ENCODE results near the gene LCAT. TPM values are rescaled to one million over a fixed set of nuclear protein-coding genes. Genes with fewer than 3 reads are reported as not detected.

LCAT gene
- total RNA-seq, 6 experiments from 2014 or later = 29.4 to 207 (median 137) TPM

DNA sequence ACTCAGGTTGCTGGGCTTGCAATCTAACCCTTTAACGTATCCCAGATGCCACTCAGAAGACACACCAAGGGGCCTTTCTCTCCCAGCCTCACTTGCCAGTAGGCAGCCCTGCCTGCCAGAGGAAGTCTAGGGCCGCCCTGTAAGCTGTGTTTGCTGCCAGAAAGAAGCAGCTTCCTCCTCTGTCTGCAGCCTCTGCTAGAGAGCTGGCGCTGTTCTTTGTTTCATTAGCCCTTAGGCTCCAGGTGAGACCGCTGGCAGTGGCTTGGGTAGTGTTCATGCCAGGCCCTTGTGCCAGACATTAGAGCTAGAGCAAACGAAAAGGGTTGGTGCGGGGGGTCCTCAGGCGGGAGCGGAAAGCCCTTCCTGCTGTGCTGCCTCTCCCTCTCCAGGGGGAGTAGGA is 21.2 kb downstream of the LCAT start:
- H3K36me3 ChIP-seq = peaks cover 0 to 3% (median 0%) of the 10 kb centered on the region in 4 donors
- intact Hi-C loops (cut with DNase I) = loop anchor here in 1 of 2 donors (10.0 kb wide), 1 partner anchor 98 kb away; no protein-coding TSS in a partner anchor
- ATAC-seq = no peak
- no peaks in the 10 kb centered on the region for H3K27me3 ChIP-seq
- no peaks in the 10 kb centered on the region for H3K9me3 ChIP-seq
- no peak overlapping the region for H3K27ac ChIP-seq
- no peaks in the 10 kb centered on the region for H3K4me1 ChIP-seq
- no peak for TF ChIP-seq POLR2A (IDR thresholded peaks at IDR 0.05)
- TF ChIP-seq, protein P1, sequence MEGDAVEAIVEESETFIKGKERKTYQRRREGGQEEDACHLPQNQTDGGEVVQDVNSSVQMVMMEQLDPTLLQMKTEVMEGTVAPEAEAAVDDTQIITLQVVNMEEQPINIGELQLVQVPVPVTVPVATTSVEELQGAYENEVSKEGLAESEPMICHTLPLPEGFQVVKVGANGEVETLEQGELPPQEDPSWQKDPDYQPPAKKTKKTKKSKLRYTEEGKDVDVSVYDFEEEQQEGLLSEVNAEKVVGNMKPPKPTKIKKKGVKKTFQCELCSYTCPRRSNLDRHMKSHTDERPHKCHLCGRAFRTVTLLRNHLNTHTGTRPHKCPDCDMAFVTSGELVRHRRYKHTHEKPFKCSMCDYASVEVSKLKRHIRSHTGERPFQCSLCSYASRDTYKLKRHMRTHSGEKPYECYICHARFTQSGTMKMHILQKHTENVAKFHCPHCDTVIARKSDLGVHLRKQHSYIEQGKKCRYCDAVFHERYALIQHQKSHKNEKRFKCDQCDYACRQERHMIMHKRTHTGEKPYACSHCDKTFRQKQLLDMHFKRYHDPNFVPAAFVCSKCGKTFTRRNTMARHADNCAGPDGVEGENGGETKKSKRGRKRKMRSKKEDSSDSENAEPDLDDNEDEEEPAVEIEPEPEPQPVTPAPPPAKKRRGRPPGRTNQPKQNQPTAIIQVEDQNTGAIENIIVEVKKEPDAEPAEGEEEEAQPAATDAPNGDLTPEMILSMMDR (IDR thresholded peaks at IDR 0.05) = no peak
- DNase-seq = no peak
- WGBS (ENCODE audit: insufficient coverage, low coverage, low lambda C conversion rate, missing lambda C conversion rate) = 76% methylated on average over 8 of the region's 8 CpGs
- H3K4me3 ChIP-seq = no peak overlapping the region

DNA sequence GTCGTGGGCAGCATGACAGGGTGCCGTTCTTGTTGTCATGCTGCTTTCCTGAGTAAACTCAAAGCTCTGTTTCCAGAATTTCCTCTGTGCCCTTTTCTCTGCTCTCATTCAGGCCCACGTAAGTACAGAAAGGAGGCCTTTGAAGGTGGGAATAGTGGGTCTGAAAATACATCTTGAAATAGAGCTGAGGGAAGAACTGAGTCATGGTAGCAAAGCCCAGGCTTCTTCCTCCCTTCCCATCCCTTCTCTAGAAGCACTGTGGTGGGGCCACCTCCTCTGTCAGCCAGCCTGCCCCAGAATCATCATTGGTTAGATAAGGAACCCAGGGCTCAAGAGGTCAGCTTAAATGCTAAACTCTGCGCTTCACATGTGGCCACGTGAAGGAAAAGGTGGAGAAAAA is 21.7 kb downstream of the LCAT start:
- ATAC-seq = no peak
- intact Hi-C loops (cut with DNase I) = loop anchor here in 1 of 2 donors (10.0 kb wide), 1 partner anchor 97 kb away; no protein-coding TSS in a partner anchor
- no peak for DNase-seq
- no peaks in the 10 kb centered on the region for H3K27me3 ChIP-seq
- H3K4me3 ChIP-seq = no peak overlapping the region
- WGBS (ENCODE audit: insufficient coverage, low coverage, low lambda C conversion rate, missing lambda C conversion rate) = 79% methylated on average over 5 of the region's 5 CpGs
- no peak overlapping the region for H3K27ac ChIP-seq
- H3K4me1 ChIP-seq = no peaks in the 10 kb centered on the region
- TF ChIP-seq, protein P1 (IDR thresholded peaks at IDR 0.05) = no peak
- no peak for TF ChIP-seq POLR2A (IDR thresholded peaks at IDR 0.05)
- H3K9me3 ChIP-seq = no peaks in the 10 kb centered on the region
- no peaks in the 10 kb centered on the region for H3K36me3 ChIP-seq

DNA sequence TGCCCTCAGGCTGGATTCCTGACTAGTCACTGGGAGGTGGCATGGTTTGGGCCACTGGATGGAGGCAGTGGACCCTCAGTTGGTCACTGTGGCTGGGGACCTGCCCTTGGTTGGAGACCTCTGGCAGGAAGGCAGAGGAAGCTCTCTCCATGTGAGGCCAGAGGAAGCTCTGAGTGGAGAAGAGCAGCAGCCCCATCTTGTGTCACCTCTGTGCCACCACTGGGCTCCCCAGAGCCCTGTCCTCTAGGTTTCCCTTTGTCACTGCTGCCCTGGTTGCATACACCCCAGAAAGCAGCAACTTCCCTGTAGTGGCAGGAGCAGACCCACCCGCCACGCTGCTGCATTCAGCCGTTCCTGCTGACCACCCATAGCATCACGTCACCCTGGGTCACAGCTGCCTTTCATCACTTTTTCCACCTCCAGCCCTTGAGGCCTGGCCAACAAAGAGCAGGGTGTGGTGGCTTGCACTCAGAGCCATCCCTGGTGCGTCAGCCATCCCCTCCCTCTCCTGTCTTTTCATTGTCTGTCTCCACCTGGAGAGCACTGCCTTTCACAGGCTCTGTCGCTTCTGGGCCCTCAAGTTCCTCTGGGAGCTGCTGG is 24.2 kb downstream of the LCAT start:
- H3K4me1 ChIP-seq = peaks cover 0 to 21% (median 10%) of the 10 kb centered on the region in 4 donors
- TF ChIP-seq, protein P1 (IDR thresholded peaks at IDR 0.05) = peak in 1 of 4 donors; percentile 8
- TF ChIP-seq POLR2A (IDR thresholded peaks at IDR 0.05) = no peak
- ATAC-seq (no peak), DNase-seq (no peak)
- intact Hi-C loops (cut with DNase I) = loop anchor here in 1 of 2 donors (10.0 kb wide), 1 partner anchor 95 kb away; no protein-coding TSS in a partner anchor
- no peak overlapping the region for H3K4me3 ChIP-seq
- 81% methylated on average over 2 of the region's 6 CpGs for WGBS (ENCODE audit: insufficient coverage, low coverage, low lambda C conversion rate, missing lambda C conversion rate)
- H3K9me3 ChIP-seq = no peaks in the 10 kb centered on the region
- no peaks in the 10 kb centered on the region for H3K36me3 ChIP-seq
- no peaks in the 10 kb centered on the region for H3K27me3 ChIP-seq
- H3K27ac ChIP-seq = no peak overlapping the region

DNA sequence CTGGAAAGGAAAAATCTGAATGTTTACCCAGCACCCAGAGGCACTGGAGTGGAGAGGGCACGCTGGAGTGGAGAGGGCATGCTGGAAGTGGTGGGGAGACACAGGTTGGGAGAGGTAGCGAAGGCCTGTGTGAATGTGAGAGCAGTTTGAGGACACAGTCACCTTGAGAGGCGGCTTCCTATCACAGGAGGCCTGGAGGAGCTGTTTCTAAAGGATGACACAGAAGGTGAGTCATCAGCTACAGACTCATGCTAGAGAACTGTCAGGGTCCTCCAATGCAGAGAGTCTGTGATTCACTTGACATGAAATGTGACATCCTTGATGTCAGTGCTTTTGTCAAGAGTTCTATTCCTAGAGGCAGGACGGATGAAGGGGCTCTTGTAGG is 26.1 kb downstream of the LCAT start:
- Histone ChIP-seq H3K27me3 (no peaks in the 10 kb centered on the region), H3K4me3 (no peak overlapping the region), H3K4me1 (peaks cover 0 to 27% (median 13%) of the 10 kb centered on the region in 4 donors), H3K36me3 (peaks cover 0 to 3% (median 0%) of the 10 kb centered on the region in 4 donors), H3K27ac (no peak overlapping the region), H3K9me3 (no peaks in the 10 kb centered on the region)
- ATAC-seq (peak in 1 of 4 donors; percentile 21), DNase-seq (no peak)
- TF ChIP-seq, protein P1 (IDR thresholded peaks at IDR 0.05) = no peak
- no peak for TF ChIP-seq POLR2A (IDR thresholded peaks at IDR 0.05)
- intact Hi-C loops (cut with DNase I) = no loop called here
- WGBS (ENCODE audit: insufficient coverage, low coverage, low lambda C conversion rate, missing lambda C conversion rate) = 92% methylated on average over 2 of the region's 4 CpGs

Data from right lobe of liver (tissue), 6 donors.